Skin epidermis (tissue), 12 donors: ENCODE data around the gene PLD2.

ENCODE experiments used
- H3K27ac ChIP-seq, 21 experiments: fragments of 200-600 bp; sonication (generic) in 11 of 21; one replicate each; pipeline ENCODE4 v1.5.0; 2020; ENCODE audit warnings: mild to moderate bottlenecking in 3 of 21, inconsistent platforms in 2 of 21, moderate library complexity in 2 of 21
- H3K4me3 ChIP-seq, 7 experiments: fragments of 200-600 bp; sonication (generic) in 2 of 7; one replicate each; pipeline ENCODE4 v1.5.0; 2020; ENCODE audit warnings: inconsistent platforms in 2 of 7, mild to moderate bottlenecking in 2 of 7, moderate library complexity in 1 of 7

Gene PLD2

GRCh38 chr17:4872786-4873185 is 65.8 kb downstream of the PLD2 start:
- H3K27ac ChIP-seq = peak overlapping the region in 4 of 21 experiments; percentile 24 to 40 (median 29)
- no peak overlapping the region for H3K4me3 ChIP-seq
